GM21737 (cell line): ENCODE measurements around the gene ROS1.

ENCODE experiments used
- ATAC-seq: cut with Tn5 transposase; IDR thresholded peaks from one replicate; pipeline ENCODE4 v1.9.1; 2021; ENCODE audit warnings: mild to moderate bottlenecking, moderate library complexity; ENCODE audit not compliant: unreplicated experiment

ROS1 gene

GRCh38 chr6:117441824-117442264 is 16.1 kb upstream of the ROS1 start:
- no peak for ATAC-seq

- ATAC-seq: no peak
Observed at GRCh38 chr6:117440706-117441525, 15.2 kb upstream of the ROS1 start.

- ATAC-seq: no peak
Observed at GRCh38 chr6:117432273-117432672, 6.5 kb upstream of the ROS1 start.

- ATAC-seq: no peak
Observed at GRCh38 chr6:117423754-117424153, 2.0 kb downstream of the ROS1 start.

GRCh38 chr6:117418320-117418719 is 7.4 kb downstream of the ROS1 start:
- ATAC-seq: no peak

- ATAC-seq: no peak
Observed at GRCh38 chr6:117417851-117418250, 7.9 kb downstream of the ROS1 start.

- ATAC-seq: no peak
Observed at GRCh38 chr6:117414770-117415169, 11.0 kb downstream of the ROS1 start.

- ATAC-seq: no peak
Observed at GRCh38 chr6:117411474-117411873, 14.3 kb downstream of the ROS1 start.

GRCh38 chr6:117409863-117410262 is 15.9 kb downstream of the ROS1 start:
- ATAC-seq: no peak

GRCh38 chr6:117409420-117409819 is 16.3 kb downstream of the ROS1 start:
- no peak for ATAC-seq

GRCh38 chr6:117404548-117404947 is 21.2 kb downstream of the ROS1 start:
- ATAC-seq: no peak

GRCh38 chr6:117401799-117402198 is 23.9 kb downstream of the ROS1 start:
- ATAC-seq: no peak

- ATAC-seq: no peak
Observed at GRCh38 chr6:117399924-117400323, 25.8 kb downstream of the ROS1 start.

- no peak for ATAC-seq
Observed at GRCh38 chr6:117399126-117399525, 26.6 kb downstream of the ROS1 start.

GRCh38 chr6:117397536-117398227 is 28.1 kb downstream of the ROS1 start:
- no peak for ATAC-seq

- ATAC-seq: no peak
Observed at GRCh38 chr6:117396228-117396627, 29.5 kb downstream of the ROS1 start.

- ATAC-seq: no peak
Observed at GRCh38 chr6:117395164-117395563, 30.6 kb downstream of the ROS1 start.

- ATAC-seq: no peak
Observed at GRCh38 chr6:117393045-117393444, 32.7 kb downstream of the ROS1 start.

GRCh38 chr6:117391874-117392583 is 33.7 kb downstream of the ROS1 start:
- ATAC-seq: no peak

GRCh38 chr6:117389227-117390057 is 36.3 kb downstream of the ROS1 start:
- ATAC-seq: no peak
